Muscle of arm (tissue), 14 donors: ENCODE data around the gene RABL3. TPM values are rescaled to one million over a fixed set of nuclear protein-coding genes. Genes with fewer than 3 reads are reported as not detected.
A peak's percentile ranks its signal among the peaks of the same experiment; 100 is the strongest.
"Not testable (repeated sequence)": the region's sequence is repeated elsewhere in the genome, so short reads cannot be mapped to it uniquely, and the experiment has no call there.

Experiments
- DNase-seq: peaks from one replicate; pipeline ENCODE4 v3.0.0-alpha.2; 2013
- long read RNA-seq, 11 donors: transcript quantifications; one replicate each; lab custom pipeline, GENCODE V29; 2026
- polyA plus RNA-seq, 12 donors: library from polyadenylated mRNA; unstranded; fragments of 120-200 nt; gene quantifications; one replicate each; pipeline ENCODE4 v1.2.1, GENCODE V29; 2013; ENCODE audit not compliant: insufficient read length in 12 of 12

RABL3 gene
- polyA plus RNA-seq, result 10 to 100 TPM in 11 of 12 donors, not detected in 1; 15.3 to 32.1 (median 19.8) TPM
- long read RNA-seq, donor 1, transcript RABL3-201 (8 exons, 3,883 nt), result major isoform, 6 of 6 reads
- long read RNA-seq, donor 1, partial matches to known transcripts, result 0 of 6 reads
- long read RNA-seq, donor 1, other reads (novel, unspliced or antisense), result 0 of 6 reads
- long read RNA-seq, donor 2, transcript RABL3-201 (8 exons, 3,883 nt), result major isoform, 7 of 7 reads
- long read RNA-seq, donor 2, partial matches to known transcripts, result 0 of 7 reads
- long read RNA-seq, donor 2, other reads (novel, unspliced or antisense), result 0 of 7 reads
- long read RNA-seq, donor 3, transcript RABL3-201 (8 exons, 3,883 nt), result major isoform, 9 of 9 reads
- long read RNA-seq, donor 3, partial matches to known transcripts, result 0 of 9 reads
- long read RNA-seq, donor 3, other reads (novel, unspliced or antisense), result 0 of 9 reads
- long read RNA-seq, donor 4, partial matches to known transcripts, result 0 of 4 reads
- long read RNA-seq, donor 4, other reads (novel, unspliced or antisense), result 0 of 4 reads
- long read RNA-seq, donor 5, transcript RABL3-201 (8 exons, 3,883 nt), result major isoform, 7 of 8 reads
- long read RNA-seq, donor 5, partial matches to known transcripts, result 0 of 8 reads
- long read RNA-seq, donor 5, other reads (novel, unspliced or antisense), result 0 of 8 reads
- long read RNA-seq, donor 6, transcript RABL3-201 (8 exons, 3,883 nt), result major isoform, 5 of 5 reads
- long read RNA-seq, donor 6, partial matches to known transcripts, result 0 of 5 reads
- long read RNA-seq, donor 6, other reads (novel, unspliced or antisense), result 0 of 5 reads
- long read RNA-seq, donor 7, partial matches to known transcripts, result 0 of 2 reads
- long read RNA-seq, donor 7, other reads (novel, unspliced or antisense), result 0 of 2 reads
- long read RNA-seq, donor 8, transcript RABL3-201 (8 exons, 3,883 nt), result major isoform, 6 of 7 reads
- long read RNA-seq, donor 8, partial matches to known transcripts, result 0 of 7 reads
- long read RNA-seq, donor 8, other reads (novel, unspliced or antisense), result 0 of 7 reads
- long read RNA-seq, donor 9, transcript RABL3-201 (8 exons, 3,883 nt), result major isoform, 6 of 6 reads
- long read RNA-seq, donor 9, partial matches to known transcripts, result 0 of 6 reads
- long read RNA-seq, donor 9, other reads (novel, unspliced or antisense), result 0 of 6 reads
- long read RNA-seq, donor 10, transcript RABL3-201 (8 exons, 3,883 nt), result major isoform, 5 of 5 reads
- long read RNA-seq, donor 10, partial matches to known transcripts, result 0 of 5 reads
- long read RNA-seq, donor 10, other reads (novel, unspliced or antisense), result 0 of 5 reads
- long read RNA-seq, donor 11, transcript RABL3-201 (8 exons, 3,883 nt), result major isoform, 7 of 8 reads
- long read RNA-seq, donor 11, partial matches to known transcripts, result 0 of 8 reads
- long read RNA-seq, donor 11, other reads (novel, unspliced or antisense), result 0 of 8 reads

DNA sequence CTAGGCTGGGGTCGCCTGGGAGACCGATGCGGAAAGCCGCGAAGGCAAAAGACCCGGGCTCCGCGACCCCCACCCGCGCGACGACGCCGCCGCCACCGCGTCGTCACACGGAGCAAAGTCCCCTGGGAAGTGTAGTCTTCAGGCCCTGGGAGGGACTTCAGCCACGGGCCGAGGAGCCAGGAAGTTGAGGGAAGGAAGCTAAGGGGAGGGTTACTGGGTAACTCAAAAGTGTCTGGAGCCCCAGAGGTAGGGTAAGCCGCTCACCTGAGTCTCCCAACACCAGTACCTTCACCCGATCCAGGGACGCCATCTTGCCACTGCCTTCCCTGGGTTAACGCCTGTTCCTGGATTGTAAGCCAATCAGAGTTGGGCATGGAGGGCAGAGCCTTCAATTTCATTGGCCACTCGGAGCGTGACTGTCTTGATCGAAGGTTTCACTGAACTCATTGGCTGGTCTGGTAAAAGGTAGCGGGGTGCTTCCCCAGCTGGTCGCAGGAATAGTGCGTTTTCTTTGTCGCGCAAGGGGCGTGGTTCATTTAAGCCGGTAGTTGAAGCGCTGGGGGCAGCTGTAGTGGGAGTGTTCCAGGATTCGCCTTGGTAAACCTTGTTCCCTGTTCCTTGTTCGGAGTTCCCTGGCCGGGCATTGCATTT lies at the start of gene RABL3, which contains the start of gene GTF2E1:
RABL3 (minus strand) TSS at position 319 of the 651 bp plus-strand sequence; CDS start at position 310, 9 bp downstream.
GTF2E1 (plus strand) TSS at position 547 of the 651 bp plus-strand sequence. CDS start 7,809 bp downstream, outside the sequence.
- peak; percentile 99 for DNase-seq

DNA sequence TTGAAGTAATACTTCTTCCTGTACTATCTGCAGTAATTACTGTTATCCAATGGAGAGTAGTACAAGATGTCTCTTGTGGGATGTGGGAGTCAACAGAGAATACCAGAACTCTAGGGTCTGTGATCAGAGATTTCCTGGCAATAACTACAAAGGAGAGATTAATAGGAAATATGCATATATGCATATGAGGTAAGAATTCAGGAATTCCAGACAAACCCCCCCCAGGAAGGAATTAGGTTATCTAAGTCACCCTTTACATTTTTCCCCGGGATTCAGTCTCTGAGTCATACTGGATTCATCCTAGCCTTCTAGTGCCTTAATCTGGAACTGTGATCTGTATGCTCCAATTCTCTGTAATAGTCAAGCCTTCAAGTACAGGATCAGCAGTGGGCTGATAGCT lies 49.6 kb upstream of the RABL3 start:
- no peak for DNase-seq

DNA sequence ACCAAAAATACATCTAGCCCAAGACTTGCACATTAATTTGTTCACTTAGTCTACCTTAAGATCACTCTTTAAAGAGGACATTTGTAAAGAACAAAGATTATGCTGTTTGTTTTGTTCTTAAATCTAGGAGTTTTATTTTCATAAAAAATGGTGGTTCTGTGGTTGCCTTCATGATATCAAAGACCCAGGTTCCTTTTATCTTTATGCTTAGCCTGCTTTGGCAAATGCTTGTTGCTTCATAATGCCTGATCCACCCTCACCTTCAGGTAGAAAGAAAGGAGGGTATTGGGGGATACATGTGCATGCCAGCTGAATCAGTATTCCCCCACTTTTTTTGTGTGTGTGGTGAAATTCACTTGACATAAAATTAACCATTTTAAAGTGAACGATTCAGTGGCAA lies 48.7 kb upstream of the RABL3 start:
- no peak for DNase-seq

GRCh38 chr3:120785832-120786231 lies 43.5 kb upstream of the RABL3 start:
- not testable (repeated sequence) for DNase-seq

DNA sequence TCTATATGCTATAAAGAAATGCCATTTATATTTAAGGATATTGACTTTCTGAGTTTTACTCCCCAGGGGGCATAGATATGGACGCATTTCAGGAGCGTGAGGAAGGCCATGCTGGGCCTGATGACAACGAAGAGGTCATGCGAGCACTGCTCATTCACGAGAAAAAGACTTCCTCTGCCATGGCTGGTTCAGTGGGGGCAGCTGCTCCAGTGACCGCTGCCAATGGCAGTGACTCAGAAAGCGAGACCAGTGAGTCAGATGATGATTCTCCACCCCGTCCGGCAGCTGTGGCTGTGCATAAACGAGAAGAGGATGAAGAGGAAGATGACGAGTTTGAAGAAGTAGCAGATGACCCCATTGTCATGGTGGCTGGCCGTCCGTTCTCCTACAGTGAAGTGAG lies 38.7 kb upstream of the RABL3 start:
- no peak for DNase-seq

DNA sequence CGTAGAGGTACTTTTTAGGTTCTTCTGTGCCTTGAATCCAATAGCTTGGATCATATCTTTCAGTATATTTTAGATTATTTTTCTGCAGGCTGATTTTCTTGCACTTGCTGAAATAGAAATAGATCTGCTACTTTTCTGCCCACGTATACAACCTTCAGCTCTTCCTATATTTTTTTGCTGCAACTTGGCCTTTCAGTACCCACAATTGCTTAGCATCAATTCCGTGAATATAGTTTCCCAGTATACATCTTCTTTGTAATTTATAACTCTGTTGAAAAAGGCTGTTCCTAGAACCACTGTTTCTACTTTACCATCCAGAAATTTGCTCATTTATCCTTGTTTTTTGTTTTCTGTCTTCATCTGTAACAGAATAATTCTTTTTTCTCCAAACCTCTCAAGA lies 36.5 kb upstream of the RABL3 start:
- DNase-seq, result no peak

DNA sequence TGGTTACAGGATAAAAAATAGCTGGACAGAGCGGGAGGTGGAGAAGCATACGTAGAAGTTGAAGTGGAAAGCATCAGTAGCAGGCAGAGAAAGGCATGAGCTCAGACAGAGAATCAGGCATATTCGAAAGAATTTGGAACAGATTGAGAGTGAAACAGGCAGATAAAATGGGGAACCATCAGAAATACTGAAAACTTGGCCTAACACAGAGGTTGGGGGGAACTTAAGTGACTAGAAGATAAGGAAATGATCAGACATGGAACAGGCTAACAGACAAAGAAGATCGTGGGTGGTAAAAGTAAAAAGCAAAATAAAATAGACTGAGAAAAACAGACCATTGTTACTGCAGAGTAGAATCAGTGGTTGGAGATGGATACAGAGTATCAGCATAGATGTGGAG lies 33.1 kb upstream of the RABL3 start:
- no peak for DNase-seq

GRCh38 chr3:120773932-120774331 lies 31.6 kb upstream of the RABL3 start:
- no peak for DNase-seq

- DNase-seq, result no peak
These were observed 29.8 kb upstream of the RABL3 start for GRCh38 chr3:120772081-120772480.

DNA sequence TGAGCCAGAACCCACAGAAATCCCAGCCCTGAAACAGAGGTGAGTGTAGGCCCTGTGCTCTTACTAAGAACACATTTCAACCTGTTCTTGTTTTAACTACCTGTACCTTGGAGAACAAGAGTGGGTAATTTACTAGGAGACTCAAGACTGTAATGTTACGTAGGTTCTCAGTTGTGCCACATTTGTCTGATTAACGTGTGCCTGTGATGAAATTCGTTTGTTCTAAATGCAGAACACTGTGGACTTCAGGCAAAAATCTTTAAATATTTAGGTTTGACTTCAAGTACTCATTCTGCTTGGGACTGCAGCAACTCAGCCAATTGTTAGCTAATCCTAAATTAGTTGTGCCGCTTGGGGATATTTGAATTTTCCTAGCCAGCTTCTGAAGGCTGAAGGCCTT lies 28.6 kb upstream of the RABL3 start:
- no peak for DNase-seq

DNA sequence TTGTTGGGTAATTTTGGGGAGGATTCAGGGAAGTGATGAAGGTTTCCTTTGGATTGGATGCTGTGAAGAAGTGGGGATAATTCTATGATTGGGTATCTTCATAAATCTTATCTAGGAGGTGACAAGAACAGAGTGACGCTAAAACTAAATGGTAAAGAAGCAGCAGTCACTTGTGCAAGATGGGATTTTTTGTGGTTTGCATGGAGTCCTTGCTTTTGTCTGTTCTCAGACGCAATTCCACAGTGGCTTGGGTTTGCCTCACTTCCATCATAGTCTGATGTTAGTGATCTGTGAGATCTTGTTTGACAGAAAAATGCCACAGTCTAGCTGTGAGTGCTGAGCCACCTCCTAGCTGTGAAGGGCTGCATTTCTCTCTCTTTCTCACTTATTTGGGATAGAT lies 27.1 kb upstream of the RABL3 start:
- DNase-seq, result no peak

- DNase-seq, result no peak
These were observed 24.8 kb upstream of the RABL3 start for GRCh38 chr3:120767106-120767505.

DNA sequence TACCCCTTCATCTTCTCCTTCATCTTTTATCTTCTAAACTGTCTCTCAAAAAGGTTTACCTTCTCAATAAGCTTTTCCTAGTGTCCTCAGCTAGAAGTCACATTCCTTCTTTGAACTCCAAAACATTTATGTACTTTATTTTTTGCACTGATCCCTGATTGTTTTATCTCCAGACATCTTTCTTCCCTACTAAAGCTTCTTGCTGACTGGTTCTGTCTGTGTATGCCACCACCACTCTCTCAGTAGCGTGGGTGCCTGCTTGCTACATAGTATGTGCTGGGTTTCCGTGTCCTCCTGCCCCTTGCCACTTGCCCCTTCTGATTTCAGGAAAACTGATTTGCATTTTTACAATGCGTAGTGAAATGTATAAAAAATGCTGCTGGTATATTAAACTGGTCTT lies 24.3 kb upstream of the RABL3 start:
- no peak for DNase-seq

- DNase-seq, result no peak
These were observed 23.6 kb upstream of the RABL3 start for GRCh38 chr3:120765830-120766493.

- no peak for DNase-seq
These were observed 21.9 kb upstream of the RABL3 start for GRCh38 chr3:120764206-120764605.

DNA sequence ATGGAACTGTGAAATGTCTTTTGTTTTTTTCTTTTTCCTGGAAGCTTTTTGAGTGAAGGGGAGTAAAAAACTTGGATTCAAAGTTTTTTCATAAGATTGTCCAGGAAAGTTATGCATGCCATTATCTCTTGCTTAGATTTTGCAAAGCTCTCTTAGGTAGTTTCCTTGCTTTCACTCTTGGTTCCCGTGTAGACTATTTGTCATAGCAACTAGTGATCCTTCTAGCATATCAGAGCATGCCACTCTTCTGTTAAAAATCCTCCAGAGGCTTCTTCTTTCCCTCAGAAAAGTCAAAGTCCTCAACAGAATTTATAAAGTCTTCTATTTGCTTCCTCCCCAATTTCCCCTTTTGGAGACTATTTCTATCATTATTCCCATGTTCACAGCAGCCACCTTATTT lies 21.3 kb upstream of the RABL3 start:
- no peak for DNase-seq

DNA sequence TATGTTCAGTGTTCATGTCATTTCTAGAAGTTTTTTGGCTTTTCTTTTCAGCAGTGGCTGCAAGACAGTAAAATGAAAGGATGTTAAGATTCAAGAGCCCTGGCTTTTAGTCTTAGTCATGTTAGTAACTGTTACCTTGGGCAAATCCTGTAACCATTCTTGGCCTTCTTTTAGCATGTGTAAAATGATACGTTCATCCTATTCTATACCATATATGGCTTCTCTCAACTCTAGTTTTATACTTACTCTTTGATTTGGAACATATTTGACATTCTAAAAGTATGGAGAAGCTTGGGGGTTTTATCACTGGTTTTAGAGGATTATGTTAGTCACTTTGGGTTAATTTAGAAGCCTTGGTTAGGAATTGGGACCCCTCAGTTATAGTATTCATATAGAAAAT lies 20.3 kb upstream of the RABL3 start:
- DNase-seq, result no peak

DNA sequence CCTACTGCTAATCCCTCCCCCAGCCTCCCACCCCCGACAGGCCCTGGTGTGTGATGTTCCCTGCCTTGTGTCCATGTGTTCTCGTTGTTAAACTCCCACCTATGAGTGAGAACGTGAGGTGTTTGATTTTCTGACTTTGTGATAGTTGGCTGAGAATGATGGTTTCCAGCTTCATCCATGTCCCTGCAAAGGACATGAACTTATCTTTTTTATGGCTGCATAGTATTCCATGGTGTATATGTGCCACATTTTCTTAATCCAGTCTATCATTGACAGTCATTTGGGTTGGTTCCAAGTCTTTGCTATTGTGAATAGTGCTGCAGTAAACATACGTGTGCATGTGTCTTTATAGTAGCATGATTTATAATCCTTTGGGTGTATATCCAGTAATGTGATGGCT lies 16.2 kb upstream of the RABL3 start:
- not testable (repeated sequence) for DNase-seq

GRCh38 chr3:120756061-120756460 lies 13.7 kb upstream of the RABL3 start:
- DNase-seq, result no peak

GRCh38 chr3:120753810-120754209 lies 11.5 kb upstream of the RABL3 start:
- no peak for DNase-seq
